ENCODE results near the gene IPO4. TPM values are rescaled to one million over a fixed set of nuclear protein-coding genes. Genes with fewer than 3 reads are reported as not detected.

IPO4 gene
- total and polyA plus RNA-seq, 2 of the 8 experiments (the other 6 are each of a cell fraction or from before 2014, with no cell fraction given): 55.5 to 108 TPM

DNA sequence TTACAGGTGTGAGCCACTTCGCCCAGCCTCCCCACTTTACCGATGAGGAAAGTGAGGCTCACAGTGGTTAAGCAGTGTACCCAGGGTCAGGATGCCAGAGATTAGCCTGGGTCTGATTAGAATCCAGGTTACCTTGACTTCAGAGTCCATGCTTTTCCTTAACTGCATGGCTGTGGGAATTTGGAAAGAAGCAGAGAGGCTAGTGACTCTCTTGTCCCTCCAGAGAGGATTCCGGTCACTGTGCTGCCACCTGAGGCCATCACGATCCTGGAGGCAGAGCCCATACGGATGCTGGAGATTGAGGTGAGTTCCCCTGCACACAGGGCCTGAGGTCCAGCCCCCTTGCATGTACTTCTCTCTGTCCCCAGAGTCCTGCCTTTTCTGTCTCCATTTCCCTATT is 12.0 kb downstream of the IPO4 start:
- H2BK12ac ChIP-seq (ENCODE audit: low read depth, low read length): no peak overlapping the region
- H2AK5ac ChIP-seq (ENCODE audit: low read depth, low read length): no peak overlapping the region
- DNase-seq (ENCODE audit: low read depth in 1 of 2, low spot score in 2 of 2) (no peak), FAIRE-seq (no peak)
- no peaks in the 10 kb centered on the region for H3K9me3 ChIP-seq (ENCODE audit: insufficient read depth in 2 of 2, low read depth in 1 of 2, low read length in 1 of 2)
- H3K14ac ChIP-seq (ENCODE audit: insufficient read length): no peak overlapping the region
- no peak overlapping the region for H3K18ac ChIP-seq (ENCODE audit: extremely low read depth, low read length)
- H3K79me2 ChIP-seq (ENCODE audit: control insufficient read depth in 1 of 2, insufficient read depth in 2 of 2, low read length in 2 of 2): no peaks in the 10 kb centered on the region
- no peak overlapping the region for H2BK15ac ChIP-seq (ENCODE audit: low read length)
- peaks cover 10 to 29% (median 28%) of the 10 kb centered on the region in 4 experiments for H3K36me3 ChIP-seq (ENCODE audit: control insufficient read depth in 2 of 4, insufficient read depth in 4 of 4, low read length in 3 of 4)
- TF ChIP-seq POLR2AphosphoS5 (IDR thresholded peaks at IDR 0.05; ENCODE audit: low read depth, low read length) (0 out of 2 replicates have a peak, but pooled peaks have one; percentile 25), KDM5A (IDR thresholded peaks at IDR 0.05; ENCODE audit: low read length) (no peak), TCF12 (IDR thresholded peaks at IDR 0.05; ENCODE audit: low read depth, low read length) (no peak), CBX5 (IDR thresholded peaks at IDR 0.05; ENCODE audit: low read depth, low read length) (no peak)
- H3K27me3 ChIP-seq (replicated peaks in 1 of 4; ENCODE audit: control insufficient read depth in 3 of 4, extremely low read depth in 1 of 4, insufficient read depth in 3 of 4, low read length in 3 of 4): no peaks in the 10 kb centered on the region
- no peak overlapping the region for H3K27ac ChIP-seq (ENCODE audit: low read depth, low read length)
- no peak overlapping the region for H3K4me3 ChIP-seq (ENCODE audit: extremely low read depth in 1 of 4, insufficient read depth in 2 of 4, low read depth in 3 of 4, low read length in 4 of 4)
- no peak overlapping the region for H3K56ac ChIP-seq (replicated peaks; ENCODE audit: insufficient read length, low read depth, low read length)
- H4K8ac ChIP-seq (ENCODE audit: extremely low read depth, insufficient read depth, low read length): no peak overlapping the region
- H2AFZ ChIP-seq (ENCODE audit: low read length): no peak overlapping the region
- no peak overlapping the region for H3K4ac ChIP-seq (replicated peaks; ENCODE audit: insufficient read length, low read depth, low read length)
- H3K79me1 ChIP-seq (ENCODE audit: low read depth, low read length): no peaks in the 10 kb centered on the region
- H3K9ac ChIP-seq (replicated peaks in 1 of 4; ENCODE audit: extremely low read depth in 1 of 4, low read depth in 3 of 4, low read length in 3 of 4): no peak overlapping the region
- H3K23me2 ChIP-seq (ENCODE audit: low read depth, low read length): peaks cover 5% of the 10 kb centered on the region; the same call in 1 of the 2 replicates
- CTCF ChIA-PET (ENCODE audit: partially characterized antibody): interaction anchor here (1.0 to 1.1 kb wide), 3 partner anchors 65 to 126 kb away, joined by 3 to 4 read pairs (median 3); no protein-coding TSS in a partner anchor
- WGBS, 2 experiments (ENCODE audit: extremely low coverage in 1 of 2, insufficient coverage in 1 of 2, insufficient read length in 1 of 2, insufficient replicate concordance in 2 of 2, low coverage in 1 of 2, low lambda C conversion rate in 2 of 2, missing lambda C conversion rate in 1 of 2): 93% methylated on average over 5 of the region's 5 CpGs; no CpG with 5 or more reads in 1 of the 2 experiments
- peaks cover 0 to 9% (median 7%) of the 10 kb centered on the region in 4 experiments; a peak in 4 of 7 replicates for H3K4me1 ChIP-seq (replicated peaks in 1 of 4; ENCODE audit: control insufficient read depth in 3 of 4, insufficient read depth in 4 of 4, low read length in 3 of 4)
- H4K5ac ChIP-seq (ENCODE audit: insufficient read length, low read depth, low read length): no peak overlapping the region
- H2BK120ac ChIP-seq (replicated peaks; ENCODE audit: low read depth, low read length): no peak overlapping the region
- H4K20me1 ChIP-seq (replicated peaks in 1 of 2; ENCODE audit: control insufficient read depth in 1 of 2, insufficient read depth in 2 of 2, low read length in 2 of 2): peaks cover 2 to 15% of the 10 kb centered on the region in 2 experiments
- H2BK5ac ChIP-seq (ENCODE audit: low read depth, low read length): no peak overlapping the region
- H3K23ac ChIP-seq (ENCODE audit: insufficient read length): no peak overlapping the region
- no peak overlapping the region for H3K4me2 ChIP-seq (ENCODE audit: insufficient read depth in 1 of 2, low read depth in 2 of 2, low read length in 2 of 2)
- POLR2A ChIA-PET (ENCODE audit: partially characterized antibody): interaction anchor here (1.2 to 10.7 kb wide), 9 partner anchors 11 to 102 kb away, joined by 4 to 158 read pairs (median 5); partner anchors contain the start of genes IPO4, IRF9 and PSME1
- H2BK20ac ChIP-seq (ENCODE audit: low read length): no peak overlapping the region
- no peak overlapping the region for H4K91ac ChIP-seq (replicated peaks; ENCODE audit: insufficient read length, low read length)

Measured in H1 (cell line).